CD8-positive, alpha-beta memory T cell (primary cell): ENCODE data around the gene WIPF3. TPM values are rescaled to one million over a fixed set of nuclear protein-coding genes. Genes with fewer than 3 reads are reported as not detected.
A peak's percentile ranks its signal among the peaks of the same experiment; 100 is the strongest.

Experiments used
- CTCF ChIA-PET: fragments of 350-600 bp; sonication (Branson Sonifier 250); formaldehyde crosslinking; loops from one replicate; lab custom pipeline; 2021; ENCODE audit warnings: antibody characterized with exemption; lab: Charles Lee
- POLR2A ChIA-PET: fragments of 350-600 bp; sonication (Branson Sonifier 250); formaldehyde crosslinking; loops from one replicate; lab custom pipeline; 2021; ENCODE audit warnings: antibody characterized with exemption; lab: Charles Lee
- DNase-seq, 5 donors: peaks; one replicate each; pipeline versions ENCODE4 v3.0.0 to v3.0.0-alpha.2; 2020 to 2022; ENCODE audit warnings: mixed read lengths in 1 of 5
- H3K27ac ChIP-seq: one replicate; pipeline ENCODE4 v1.7.0; 2013; ENCODE audit warnings: low read depth, mild to moderate bottlenecking, low read length, moderate library complexity
- H3K27me3 ChIP-seq: 2 replicates; pipeline ENCODE4 v1.7.0; 2013; ENCODE audit warnings: low read length, mild to moderate bottlenecking; ENCODE audit not compliant: insufficient read depth, poor library complexity, severe bottlenecking
- H3K36me3 ChIP-seq: 2 replicates; pipeline ENCODE4 v1.7.0; 2013; ENCODE audit warnings: mild to moderate bottlenecking, low read length, moderate library complexity; ENCODE audit not compliant: insufficient read depth
- H3K4me1 ChIP-seq: 2 replicates; pipeline ENCODE4 v1.7.0; 2013; ENCODE audit warnings: mild to moderate bottlenecking, low read length, moderate library complexity; ENCODE audit not compliant: insufficient read depth
- H3K4me3 ChIP-seq: 2 replicates; pipeline ENCODE4 v1.7.0; 2013; ENCODE audit warnings: mild to moderate bottlenecking, low read length
- H3K9me3 ChIP-seq: 2 replicates; pipeline ENCODE4 v1.7.0; 2013; ENCODE audit warnings: mild to moderate bottlenecking, low read length
- H3K27ac Mint-ChIP-seq, 8 donors: one replicate each; pipeline ENCODE4 v1.8.0; 2020 to 2021; ENCODE audit warnings: mixed read lengths in 8 of 8, mild to moderate bottlenecking in 6 of 8, inconsistent platforms in 3 of 8, moderate library complexity in 3 of 8
- H3K27me3 Mint-ChIP-seq, 2 donors: one replicate each; pipeline ENCODE4 v1.8.0; 2020 to 2021; ENCODE audit warnings: mixed read lengths in 2 of 2, mild to moderate bottlenecking in 1 of 2, moderate library complexity in 1 of 2
- H3K36me3 Mint-ChIP-seq, 3 donors: one replicate each; pipeline ENCODE4 v1.8.0; 2020 to 2021; ENCODE audit warnings: mixed read lengths in 3 of 3, inconsistent platforms in 1 of 3, mild to moderate bottlenecking in 1 of 3
- H3K4me1 Mint-ChIP-seq, 3 donors: one replicate each; pipeline ENCODE4 v1.8.0; 2020 to 2021; ENCODE audit warnings: mixed read lengths in 3 of 3, inconsistent platforms in 1 of 3, mild to moderate bottlenecking in 1 of 3
- H3K4me3 Mint-ChIP-seq, 7 donors: one replicate each; pipeline ENCODE4 v1.8.0; 2020 to 2021; ENCODE audit warnings: mixed read lengths in 7 of 7, mild to moderate bottlenecking in 6 of 7, moderate library complexity in 4 of 7, inconsistent platforms in 2 of 7
- H3K9me3 Mint-ChIP-seq, 5 donors: one replicate each; pipeline ENCODE4 v1.8.0; 2020 to 2022; ENCODE audit warnings: mixed read lengths in 5 of 5, mild to moderate bottlenecking in 3 of 5, moderate library complexity in 2 of 5, inconsistent platforms in 1 of 5
- polyA plus RNA-seq: library from polyadenylated mRNA; unstranded; fragments of 300-500 nt; fragmentation: Illumina TruSeq; gene quantifications from one replicate; pipeline ENCODE4 v1.2.3, GENCODE V29; 2021
- total RNA-seq, 2 experiments: library from RNA; stranded (reverse); gene quantifications; one replicate each; pipeline ENCODE4 v1.2.3, GENCODE V29; 2021

The WIPF3 gene
- total and polyA plus RNA-seq, 3 experiments from 2014 or later: not detected

DNA sequence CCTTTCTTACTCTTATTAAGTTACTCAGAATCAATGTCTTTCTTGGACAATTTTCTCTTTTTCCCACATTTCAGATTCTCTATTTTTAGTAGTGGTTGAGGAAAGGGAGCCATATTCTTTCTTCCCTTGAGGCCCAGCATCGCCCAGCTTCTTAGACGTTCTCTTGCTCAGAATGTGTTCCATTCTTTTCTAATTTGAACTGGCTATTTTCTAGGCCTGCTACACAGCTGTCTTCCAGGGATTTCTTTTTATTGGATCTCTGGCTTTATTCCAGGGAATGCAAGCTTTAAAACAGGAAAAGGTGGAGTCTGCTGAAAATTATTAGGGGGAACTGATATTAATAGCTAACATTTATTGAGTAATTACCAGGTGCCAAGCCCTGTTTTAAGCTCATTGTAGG lies 58.3 kb downstream of the WIPF3 start:
- Histone ChIP-seq H3K36me3 (no peaks in the 10 kb centered on the region), H3K4me3 (no peak overlapping the region), H3K9me3 (no peaks in the 10 kb centered on the region), H3K4me1 (no peaks in the 10 kb centered on the region), H3K27ac (no peak overlapping the region), H3K27me3 (no peaks in the 10 kb centered on the region)
- ChIA-PET POLR2A (no interaction called here), CTCF (no interaction called here)
- DNase-seq: no peak
- H3K27me3 Mint-ChIP-seq: peaks cover 5 to 38% of the 10 kb centered on the region in 2 donors
- no peaks in the 10 kb centered on the region for H3K9me3 Mint-ChIP-seq
- no peaks in the 10 kb centered on the region for H3K4me1 Mint-ChIP-seq
- H3K27ac Mint-ChIP-seq: no peak overlapping the region
- H3K36me3 Mint-ChIP-seq: no peaks in the 10 kb centered on the region
- H3K4me3 Mint-ChIP-seq: no peak overlapping the region

GRCh38 chr7:29865526-29865925 lies 59.2 kb downstream of the WIPF3 start:
- ChIA-PET POLR2A (no interaction called here), CTCF (interaction anchor here (1.8 kb wide), 1 partner anchor 13 kb away, joined by 3 read pairs; no protein-coding TSS in a partner anchor)
- Histone ChIP-seq H3K9me3 (no peaks in the 10 kb centered on the region), H3K27ac (no peak overlapping the region), H3K27me3 (no peaks in the 10 kb centered on the region), H3K4me1 (no peaks in the 10 kb centered on the region), H3K36me3 (no peaks in the 10 kb centered on the region), H3K4me3 (no peak overlapping the region)
- DNase-seq: no peak
- Mint-ChIP-seq H3K4me1 (no peaks in the 10 kb centered on the region), H3K9me3 (no peaks in the 10 kb centered on the region), H3K27ac (no peak overlapping the region), H3K4me3 (no peak overlapping the region), H3K36me3 (no peaks in the 10 kb centered on the region), H3K27me3 (peaks cover 5 to 35% of the 10 kb centered on the region in 2 donors)

DNA sequence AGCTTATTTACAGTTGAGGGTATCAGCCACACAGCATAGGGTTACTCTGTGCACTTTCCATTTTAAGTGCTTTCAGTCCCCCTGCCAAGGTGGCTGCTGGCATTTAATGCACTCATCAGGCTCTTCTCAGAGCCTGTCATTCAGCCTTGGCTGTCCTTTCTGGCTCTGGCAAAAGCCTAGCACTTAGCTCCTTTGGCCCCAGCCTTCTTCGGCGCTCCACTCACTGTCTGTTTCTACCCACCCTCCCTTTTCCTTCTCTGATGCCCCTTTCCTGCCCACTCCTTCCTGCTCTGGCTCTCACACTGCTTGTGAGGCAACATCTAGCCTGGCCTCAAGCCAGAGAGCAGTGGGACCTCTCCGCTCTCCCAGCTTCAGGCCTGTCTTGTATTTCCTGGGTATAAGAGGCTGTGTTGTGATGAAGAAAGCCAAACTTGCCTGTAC lies 60.2 kb downstream of the WIPF3 start:
- no peaks in the 10 kb centered on the region for H3K9me3 Mint-ChIP-seq
- no peaks in the 10 kb centered on the region for H3K36me3 Mint-ChIP-seq
- peaks cover 5 to 33% of the 10 kb centered on the region in 2 donors for H3K27me3 Mint-ChIP-seq
- ChIA-PET POLR2A (no interaction called here), CTCF (interaction anchor here (1.8 kb wide), 1 partner anchor 12 kb away, joined by 3 read pairs; no protein-coding TSS in a partner anchor)
- no peak overlapping the region for H3K27ac Mint-ChIP-seq
- Histone ChIP-seq H3K36me3 (no peaks in the 10 kb centered on the region), H3K9me3 (no peaks in the 10 kb centered on the region), H3K27ac (no peak overlapping the region), H3K4me1 (no peaks in the 10 kb centered on the region), H3K27me3 (no peaks in the 10 kb centered on the region), H3K4me3 (no peak overlapping the region)
- H3K4me1 Mint-ChIP-seq: no peaks in the 10 kb centered on the region
- no peak overlapping the region for H3K4me3 Mint-ChIP-seq
- no peak for DNase-seq

DNA sequence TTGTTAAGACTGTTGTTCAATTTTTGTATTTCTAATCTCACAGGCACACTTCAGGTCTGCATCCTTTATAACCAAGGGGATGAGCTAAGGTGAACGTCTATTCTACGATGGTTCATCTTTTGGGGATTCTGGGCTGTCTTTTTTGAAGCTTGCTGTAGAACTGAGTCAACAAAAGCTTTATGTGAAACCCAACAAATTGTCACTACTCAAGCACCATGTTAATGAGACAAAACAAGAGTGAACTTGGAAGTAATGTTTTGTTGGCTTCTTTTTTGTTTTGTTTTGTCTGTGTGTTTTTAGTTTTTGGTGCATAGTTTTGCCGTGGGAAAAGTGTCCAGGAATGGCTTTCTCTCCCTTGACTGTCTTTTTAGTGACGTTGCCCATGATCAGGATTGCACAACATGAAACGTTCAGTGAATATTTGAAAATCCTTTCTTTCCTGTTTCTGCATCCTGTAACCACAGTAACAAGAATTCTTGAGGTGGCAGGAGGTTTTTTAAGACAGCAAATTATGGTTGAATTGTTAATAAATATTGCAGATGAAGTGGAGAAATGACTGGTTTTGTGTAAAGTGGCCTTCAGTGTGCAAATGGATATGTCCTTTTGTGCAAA lies 65.6 kb downstream of the WIPF3 start:
- H3K36me3 Mint-ChIP-seq: no peaks in the 10 kb centered on the region
- POLR2A ChIA-PET: no interaction called here
- Histone ChIP-seq H3K4me1 (no peaks in the 10 kb centered on the region), H3K9me3 (no peaks in the 10 kb centered on the region), H3K27ac (no peak overlapping the region), H3K4me3 (no peak overlapping the region), H3K27me3 (no peaks in the 10 kb centered on the region), H3K36me3 (no peaks in the 10 kb centered on the region)
- no peaks in the 10 kb centered on the region for H3K9me3 Mint-ChIP-seq
- CTCF ChIA-PET: no interaction called here
- no peak overlapping the region for H3K4me3 Mint-ChIP-seq
- H3K27ac Mint-ChIP-seq: no peak overlapping the region
- DNase-seq: no peak
- peaks cover 5 to 25% of the 10 kb centered on the region in 2 donors for H3K27me3 Mint-ChIP-seq
- H3K4me1 Mint-ChIP-seq: no peaks in the 10 kb centered on the region

DNA sequence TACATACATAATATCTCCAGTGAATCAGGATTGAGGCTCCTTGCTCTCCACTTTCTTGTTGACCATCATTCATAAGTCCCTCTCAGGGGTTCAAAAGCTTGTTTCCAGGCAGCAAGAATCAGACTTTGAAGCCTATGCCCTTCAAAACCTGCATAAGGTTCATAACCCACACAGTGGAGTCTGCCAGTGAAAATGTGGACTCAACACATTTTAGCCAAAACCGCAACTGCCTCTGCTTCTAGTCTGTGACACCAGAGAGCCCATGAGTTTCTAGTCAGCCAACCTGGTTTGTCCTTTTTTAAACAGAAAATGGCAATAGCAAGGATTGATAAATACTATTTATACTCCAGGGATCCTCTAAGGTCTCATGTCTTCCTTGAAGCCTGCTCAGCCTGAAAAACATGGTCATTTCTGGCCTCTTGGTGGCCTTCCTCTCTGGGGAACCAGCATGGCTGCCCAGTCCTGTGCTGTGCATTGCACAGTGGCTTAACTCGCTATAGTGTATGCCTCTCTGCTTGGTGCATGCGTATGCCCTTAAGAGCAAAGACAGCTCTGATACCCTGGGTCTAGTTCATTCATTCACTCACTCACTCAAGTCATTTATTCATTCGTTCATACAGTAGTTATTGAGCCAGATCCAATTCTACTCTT lies 67.5 kb downstream of the WIPF3 start:
- Mint-ChIP-seq H3K36me3 (no peaks in the 10 kb centered on the region), H3K9me3 (no peaks in the 10 kb centered on the region), H3K27ac (no peak overlapping the region), H3K4me3 (no peak overlapping the region), H3K4me1 (peaks cover 0 to 2% (median 0%) of the 10 kb centered on the region in 3 donors), H3K27me3 (peaks cover 8 to 17% of the 10 kb centered on the region in 2 donors)
- no peaks in the 10 kb centered on the region for H3K27me3 ChIP-seq
- no peak for DNase-seq
- no peaks in the 10 kb centered on the region for H3K9me3 ChIP-seq
- ChIA-PET CTCF (no interaction called here), POLR2A (no interaction called here)
- no peak overlapping the region for H3K27ac ChIP-seq
- no peaks in the 10 kb centered on the region for H3K4me1 ChIP-seq
- no peak overlapping the region for H3K4me3 ChIP-seq
- no peaks in the 10 kb centered on the region for H3K36me3 ChIP-seq

GRCh38 chr7:29875741-29876140 lies 69.4 kb downstream of the WIPF3 start:
- Histone ChIP-seq H3K27ac (no peak overlapping the region), H3K4me1 (no peaks in the 10 kb centered on the region), H3K36me3 (no peaks in the 10 kb centered on the region), H3K4me3 (no peak overlapping the region), H3K9me3 (no peaks in the 10 kb centered on the region), H3K27me3 (no peaks in the 10 kb centered on the region)
- H3K4me1 Mint-ChIP-seq: peaks cover 0 to 2% (median 0%) of the 10 kb centered on the region in 3 donors
- H3K27me3 Mint-ChIP-seq: peaks cover 8 to 11% of the 10 kb centered on the region in 2 donors
- ChIA-PET CTCF (no interaction called here), POLR2A (no interaction called here)
- DNase-seq: no peak
- H3K27ac Mint-ChIP-seq: no peak overlapping the region
- no peak overlapping the region for H3K4me3 Mint-ChIP-seq
- no peaks in the 10 kb centered on the region for H3K36me3 Mint-ChIP-seq
- no peaks in the 10 kb centered on the region for H3K9me3 Mint-ChIP-seq

GRCh38 chr7:29877196-29877595 lies 70.9 kb downstream of the WIPF3 start:
- no peak for DNase-seq
- POLR2A ChIA-PET: no interaction called here
- no peaks in the 10 kb centered on the region for H3K9me3 Mint-ChIP-seq
- peaks cover 8 to 9% of the 10 kb centered on the region in 2 donors for H3K27me3 Mint-ChIP-seq
- H3K27ac Mint-ChIP-seq: no peak overlapping the region
- no peak overlapping the region for H3K4me3 ChIP-seq
- no peaks in the 10 kb centered on the region for H3K36me3 Mint-ChIP-seq
- CTCF ChIA-PET: interaction anchor here (1.0 kb wide), 1 partner anchor 185 kb away, joined by 4 read pairs; no protein-coding TSS in a partner anchor
- peaks cover 0 to 2% (median 0%) of the 10 kb centered on the region in 3 donors for H3K4me1 Mint-ChIP-seq
- H3K36me3 ChIP-seq: no peaks in the 10 kb centered on the region
- H3K9me3 ChIP-seq: no peaks in the 10 kb centered on the region
- H3K27me3 ChIP-seq: no peaks in the 10 kb centered on the region
- no peak overlapping the region for H3K27ac ChIP-seq
- H3K4me3 Mint-ChIP-seq: no peak overlapping the region
- no peaks in the 10 kb centered on the region for H3K4me1 ChIP-seq

DNA sequence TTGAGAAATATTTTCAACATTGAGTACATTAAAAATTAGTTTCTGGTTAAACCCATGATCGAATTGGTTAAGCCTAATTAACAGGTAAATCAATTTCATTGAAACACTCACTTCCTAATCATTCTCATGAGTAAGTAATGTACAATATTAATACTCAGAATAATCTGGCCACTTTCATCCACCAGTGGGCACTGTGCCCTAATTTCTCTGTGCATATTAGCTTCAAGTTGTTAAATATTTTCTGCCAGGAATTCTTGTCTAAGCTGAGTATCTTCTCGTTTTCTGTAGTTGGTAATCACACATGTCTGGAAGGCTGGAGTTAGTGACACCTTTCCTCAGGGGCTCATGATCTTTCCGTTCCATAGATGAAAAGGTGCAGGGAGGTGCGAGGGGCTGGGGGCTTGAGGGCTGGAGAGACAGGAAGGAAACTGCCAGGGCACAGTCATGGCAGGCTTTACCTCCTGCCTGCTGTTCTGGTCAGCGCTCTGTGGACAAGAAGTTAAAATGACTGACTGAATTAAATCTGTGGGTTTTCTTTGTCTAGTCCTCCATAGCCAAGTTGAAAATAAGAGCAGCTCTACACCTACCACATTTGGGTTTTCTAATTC lies 71.9 kb downstream of the WIPF3 start:
- no peaks in the 10 kb centered on the region for H3K36me3 Mint-ChIP-seq
- peak in 2 of 5 donors; percentile 6 to 9 for DNase-seq
- Histone ChIP-seq H3K36me3 (no peaks in the 10 kb centered on the region), H3K9me3 (no peaks in the 10 kb centered on the region), H3K27me3 (no peaks in the 10 kb centered on the region), H3K4me3 (no peak overlapping the region), H3K4me1 (no peaks in the 10 kb centered on the region), H3K27ac (no peak overlapping the region)
- peaks cover 2 to 6% (median 3%) of the 10 kb centered on the region in 3 donors for H3K4me1 Mint-ChIP-seq
- H3K27me3 Mint-ChIP-seq: peaks cover 9 to 12% of the 10 kb centered on the region in 2 donors
- CTCF ChIA-PET: interaction anchor here (1.2 to 1.5 kb wide), 2 partner anchors 12 to 184 kb away, joined by 3 to 12 read pairs; no protein-coding TSS in a partner anchor
- POLR2A ChIA-PET: no interaction called here
- H3K9me3 Mint-ChIP-seq: no peaks in the 10 kb centered on the region
- H3K4me3 Mint-ChIP-seq: peak overlapping the region in 1 of 7 donors; percentile 10
- no peak overlapping the region for H3K27ac Mint-ChIP-seq
